Subcutaneous preadipocyte (primary cell): ENCODE data around the gene APLP2. TPM values are rescaled to one million over a fixed set of nuclear protein-coding genes. Genes with fewer than 3 reads are reported as not detected.

Experiments used
- small RNA-seq: library from RNA; depleted of rRNA; stranded (forward); fragments of <200 nt; gene quantifications from one replicate; pipeline ENCODE3, GENCODE V24; 2012
- total RNA-seq: library from RNA; depleted of rRNA; stranded (reverse); fragments of >200 nt; gene quantifications from 2 replicates; pipeline ENCODE4 v1.2.3, GENCODE V29; 2012

The APLP2 gene
- total RNA-seq: 323 and 347 TPM in 2 replicates

GRCh38 chr11:130069659-130070108 is at the start of gene APLP2:
Gene APLP2 (plus strand): TSS chr11:130069894. CDS start chr11:130069978, 84 bp downstream.

GRCh38 chr11:130159657-130160497 is 90.2 kb downstream of the APLP2 start, which contains the start of gene ST14:
Gene ST14 (plus strand): TSS chr11:130159782. CDS start chr11:130159980, 198 bp downstream.

Small RNA genes lying within 50 kb of the gene (small RNA-seq; reads per million reads assigned to genes)
- gene RF00015 (not detected), gene RPL34P21 (not detected)

Other genes starting within 250 kb of the APLP2 start
- gene NFRKB, start 174.3 kb upstream of the APLP2 start, total RNA-seq: 18.7 and 21.9 TPM in 2 replicates
- gene PRDM10, start 67.1 kb upstream of the APLP2 start, total RNA-seq: 7.7 and 9.8 TPM in 2 replicates
- under 0.01 and 0.20 TPM in 2 replicates for gene ST14, start 89.9 kb downstream of the APLP2 start, total RNA-seq
- 34.5 and 39.3 TPM in 2 replicates for gene ZBTB44, start 245.0 kb downstream of the APLP2 start, total RNA-seq